HG03442 (cell line): ENCODE data around the gene ARFGAP1.

ENCODE experiments used
- ATAC-seq: cut with Tn5 transposase; IDR thresholded peaks from one replicate; pipeline ENCODE4 v1.9.1; 2021; ENCODE audit warnings: mild to moderate bottlenecking, moderate library complexity; ENCODE audit not compliant: unreplicated experiment

Gene ARFGAP1

GRCh38 chr20:63272105-63273058 lies at the start of gene ARFGAP1:
Gene ARFGAP1 (plus strand): TSS chr20:63272813. CDS start chr20:63275581, 2,768 bp downstream.
- ATAC-seq = peak; percentile 71

DNA sequence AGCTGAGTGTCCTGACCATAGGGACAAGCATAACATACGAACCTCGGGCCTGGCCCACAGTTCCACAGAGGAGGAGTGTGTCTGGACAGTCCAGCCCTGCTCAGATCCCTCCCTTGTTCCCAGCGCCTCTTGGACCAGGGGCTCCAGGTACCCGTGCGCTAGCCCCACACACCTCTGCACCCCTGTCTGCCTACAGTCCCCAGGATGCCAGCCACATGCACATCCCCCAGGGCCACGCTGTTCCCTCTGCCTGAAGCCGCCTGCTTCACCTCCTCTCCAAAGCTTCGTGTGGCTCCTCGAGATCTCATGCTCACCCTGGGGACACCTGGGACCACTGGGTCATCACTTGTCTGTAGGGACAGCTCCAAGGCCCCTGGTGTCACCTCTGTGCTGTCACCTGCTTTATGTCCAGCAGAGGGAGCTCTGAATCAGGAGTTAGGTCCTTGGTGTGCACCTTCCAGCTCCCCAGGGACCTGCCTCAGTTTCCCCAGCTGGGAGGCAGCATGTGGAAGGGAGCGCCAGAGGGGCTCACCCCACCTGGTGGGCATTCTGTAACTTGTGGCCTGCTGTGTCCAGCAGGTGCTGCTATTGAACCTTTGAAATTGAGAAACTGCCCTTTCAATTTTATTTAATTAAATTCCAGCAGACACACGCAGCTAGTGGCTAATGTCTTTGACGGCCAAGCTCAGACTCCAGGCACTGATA lies 49.3 kb upstream of the ARFGAP1 start:
- no peak for ATAC-seq

DNA sequence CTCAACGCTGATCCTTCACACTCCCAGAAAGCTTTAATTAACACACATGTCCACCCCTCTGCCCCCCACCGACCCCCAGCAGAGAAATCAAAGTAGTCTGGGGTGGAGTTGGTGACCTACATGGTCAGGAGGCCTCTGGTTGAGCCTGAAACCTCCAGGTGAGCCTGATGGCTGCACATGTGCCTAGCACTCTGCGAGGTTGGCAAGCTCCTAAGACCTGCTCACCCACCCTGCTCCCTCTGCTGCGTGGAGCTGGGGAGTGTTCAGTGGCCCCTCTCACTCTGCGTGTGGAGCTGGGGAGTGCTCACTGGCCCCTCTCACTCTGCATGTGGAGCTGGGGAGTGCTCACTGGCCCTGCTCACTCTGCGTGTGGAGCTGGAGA lies 48.8 kb upstream of the ARFGAP1 start:
- ATAC-seq = no peak

GRCh38 chr20:63224412-63225081 lies 48.1 kb upstream of the ARFGAP1 start:
- ATAC-seq = no peak

DNA sequence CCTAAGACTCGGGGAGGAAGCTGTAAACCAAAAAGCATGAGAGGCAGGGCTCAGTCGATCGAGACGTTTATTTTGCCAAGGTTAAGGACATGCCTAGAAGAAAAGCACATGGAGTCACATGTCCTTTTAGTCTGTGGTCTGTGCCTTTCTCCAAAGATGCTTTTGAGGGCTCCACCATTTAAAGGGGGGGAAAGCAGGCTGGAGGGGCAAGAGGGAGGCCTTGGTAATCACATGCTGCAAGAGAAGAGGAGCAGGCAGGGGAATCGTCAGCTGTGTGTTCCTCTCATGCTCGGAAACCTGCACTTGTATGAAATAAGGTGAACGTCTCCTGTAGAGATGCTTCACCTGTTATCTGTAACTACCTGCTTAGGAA lies 47.5 kb upstream of the ARFGAP1 start:
- ATAC-seq = no peak

DNA sequence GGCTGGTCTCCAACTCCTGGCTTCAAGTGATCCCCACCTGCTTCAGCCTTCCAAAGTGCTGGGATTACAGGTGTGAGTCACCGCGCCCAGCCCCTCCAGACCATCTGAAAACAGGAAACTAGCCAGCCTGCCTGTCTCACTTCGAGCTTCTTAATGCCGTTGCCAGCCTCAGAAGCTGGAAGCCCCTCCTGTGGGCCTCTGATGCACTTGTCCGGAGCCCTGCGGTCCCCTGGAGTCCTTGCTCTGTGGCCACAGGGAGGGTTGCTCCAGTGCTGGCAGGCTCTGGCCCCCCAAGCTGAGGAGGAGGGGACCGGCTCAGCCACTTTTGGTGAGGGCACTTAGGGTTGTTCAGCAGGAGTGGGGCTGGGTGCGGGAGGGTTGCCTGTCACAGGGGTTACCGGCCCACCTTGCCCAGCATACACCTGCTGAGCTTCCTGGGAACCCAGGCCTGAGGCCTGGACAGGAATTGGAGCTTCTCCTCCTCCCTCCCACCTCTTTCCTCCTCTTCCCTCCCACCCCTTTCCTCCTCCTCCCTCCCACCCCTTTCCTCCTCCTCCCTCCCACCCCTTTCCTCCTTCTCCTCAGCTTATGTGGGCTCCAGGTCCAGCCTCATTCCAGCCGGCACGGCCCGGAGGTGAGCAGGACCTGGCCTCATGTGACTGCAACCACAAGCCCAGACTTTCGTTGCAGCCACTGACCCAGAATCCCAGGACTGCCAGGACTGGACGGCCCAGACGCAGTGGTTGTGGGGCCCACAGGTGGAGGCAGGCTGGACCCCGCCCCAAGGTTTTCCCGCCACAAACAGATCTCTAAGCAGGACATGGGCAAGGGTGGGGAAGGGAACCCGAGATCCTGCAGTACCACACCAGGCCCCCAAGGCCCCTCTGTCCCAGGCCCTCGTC lies 46.3 kb upstream of the ARFGAP1 start:
- no peak for ATAC-seq

DNA sequence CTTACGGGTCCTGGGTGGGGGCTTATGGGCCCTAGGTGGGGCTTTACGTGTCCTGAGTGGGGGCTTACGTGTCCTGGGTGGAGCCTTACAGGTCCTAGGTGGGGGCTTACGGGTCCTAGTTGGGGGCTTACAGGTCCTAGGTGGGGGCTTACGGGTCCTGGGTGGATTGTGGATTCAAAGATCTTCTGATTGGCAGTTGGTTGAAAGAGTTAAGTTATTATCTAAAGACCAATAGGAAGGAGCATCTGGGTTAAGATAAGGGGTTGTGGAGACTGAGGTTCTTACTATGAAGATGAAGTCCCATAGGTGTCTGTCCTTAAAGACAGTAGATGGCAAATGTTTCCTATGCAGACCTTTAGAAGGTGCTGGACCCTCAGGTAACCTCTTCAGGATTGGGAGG lies 45.4 kb upstream of the ARFGAP1 start:
- ATAC-seq = no peak

GRCh38 chr20:63228806-63229205 lies 43.8 kb upstream of the ARFGAP1 start:
- no peak for ATAC-seq

GRCh38 chr20:63230800-63231268 lies 41.8 kb upstream of the ARFGAP1 start:
- no peak for ATAC-seq

- ATAC-seq = no peak
These were observed 40.2 kb upstream of the ARFGAP1 start for GRCh38 chr20:63232235-63233060.

GRCh38 chr20:63233061-63233344 lies 39.6 kb upstream of the ARFGAP1 start:
- ATAC-seq = no peak

DNA sequence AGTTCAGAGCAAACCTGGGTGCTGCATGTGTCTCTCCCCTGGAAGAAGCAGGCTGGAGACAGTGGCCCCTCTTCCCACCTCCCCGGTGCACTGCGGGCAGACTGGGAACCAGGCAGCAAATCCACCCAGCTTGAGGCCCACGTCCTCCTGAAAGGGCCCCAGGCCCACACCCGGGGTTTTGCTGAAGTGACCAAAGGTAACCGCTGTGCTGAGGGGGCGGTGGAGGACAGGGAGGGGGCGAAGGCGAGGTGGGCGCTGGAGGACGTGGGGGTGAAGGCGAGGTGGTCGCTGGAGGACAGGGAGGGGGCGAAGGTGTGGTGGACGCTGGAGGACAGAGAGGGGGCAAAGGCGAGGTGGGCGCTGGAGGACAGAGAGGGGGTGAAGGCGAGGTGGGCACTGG lies 38.7 kb upstream of the ARFGAP1 start:
- no peak for ATAC-seq

DNA sequence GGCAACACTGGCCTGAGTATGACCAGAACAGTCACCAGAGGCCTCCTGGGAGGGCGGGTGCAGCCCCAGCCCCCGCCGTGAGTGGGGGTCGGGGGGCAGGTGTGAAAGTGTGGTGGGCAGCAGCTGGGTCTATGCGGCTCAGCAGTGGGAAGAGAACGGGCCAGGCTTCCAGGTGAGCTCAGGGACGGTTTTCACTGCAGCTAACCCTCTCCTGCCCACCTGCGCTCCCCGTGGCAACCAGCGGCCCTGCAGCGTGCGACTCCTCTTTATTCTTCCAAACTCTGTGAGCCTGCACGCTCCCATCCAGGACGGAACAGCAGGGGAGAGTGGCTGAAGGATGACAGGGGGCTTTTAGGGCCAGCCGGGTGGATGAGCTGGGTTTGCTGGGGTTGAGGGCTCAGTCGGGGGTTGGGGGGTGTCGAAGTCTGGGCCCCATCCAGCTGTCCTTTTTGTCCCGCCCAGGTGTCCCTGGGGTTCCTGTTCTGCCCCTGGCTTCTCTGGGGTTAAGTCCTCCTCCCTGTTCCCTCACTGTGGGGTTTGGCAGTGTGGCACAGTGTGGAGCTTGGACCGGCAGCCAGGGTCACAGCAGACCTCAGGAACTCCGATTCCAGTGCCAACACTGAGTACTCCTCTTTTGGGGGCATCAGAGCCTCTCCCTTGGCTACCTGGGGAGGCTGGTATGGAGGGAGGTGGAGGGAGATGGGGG lies 37.8 kb upstream of the ARFGAP1 start:
- ATAC-seq = no peak

DNA sequence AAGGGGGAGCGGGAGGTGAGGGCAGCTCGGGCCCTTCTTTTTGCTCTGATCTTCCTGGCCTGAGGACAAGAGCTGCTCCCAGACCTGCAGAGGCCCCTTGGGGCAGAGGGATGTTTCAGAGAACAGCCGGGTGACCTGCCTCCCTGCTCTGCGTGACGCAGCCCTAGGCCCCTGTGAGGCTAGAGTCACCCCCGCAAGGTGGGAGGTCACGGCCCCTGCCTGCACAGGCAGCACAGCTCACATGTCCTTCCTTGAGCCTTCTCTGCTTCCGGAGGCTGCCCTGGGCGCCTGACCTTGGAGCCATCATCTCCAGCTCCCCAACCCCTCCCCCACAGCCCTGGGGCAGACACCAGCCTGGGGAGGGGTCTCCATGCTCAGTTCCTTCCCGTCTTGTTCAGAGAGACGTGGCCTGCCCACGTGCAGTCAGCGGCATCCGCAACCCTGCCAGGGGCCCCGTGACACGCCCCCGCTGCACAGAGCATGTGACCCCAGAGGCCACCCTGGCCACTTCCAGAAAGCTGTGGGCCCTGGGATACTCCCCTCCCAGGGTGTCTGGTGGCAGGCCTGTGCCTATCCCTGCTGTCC lies 37.1 kb upstream of the ARFGAP1 start, which contains the start of gene BIRC7:
BIRC7 (plus strand) TSS at position 507 of the 585 bp plus-strand sequence. CDS start 192 bp downstream, outside the sequence.
- ATAC-seq = no peak

DNA sequence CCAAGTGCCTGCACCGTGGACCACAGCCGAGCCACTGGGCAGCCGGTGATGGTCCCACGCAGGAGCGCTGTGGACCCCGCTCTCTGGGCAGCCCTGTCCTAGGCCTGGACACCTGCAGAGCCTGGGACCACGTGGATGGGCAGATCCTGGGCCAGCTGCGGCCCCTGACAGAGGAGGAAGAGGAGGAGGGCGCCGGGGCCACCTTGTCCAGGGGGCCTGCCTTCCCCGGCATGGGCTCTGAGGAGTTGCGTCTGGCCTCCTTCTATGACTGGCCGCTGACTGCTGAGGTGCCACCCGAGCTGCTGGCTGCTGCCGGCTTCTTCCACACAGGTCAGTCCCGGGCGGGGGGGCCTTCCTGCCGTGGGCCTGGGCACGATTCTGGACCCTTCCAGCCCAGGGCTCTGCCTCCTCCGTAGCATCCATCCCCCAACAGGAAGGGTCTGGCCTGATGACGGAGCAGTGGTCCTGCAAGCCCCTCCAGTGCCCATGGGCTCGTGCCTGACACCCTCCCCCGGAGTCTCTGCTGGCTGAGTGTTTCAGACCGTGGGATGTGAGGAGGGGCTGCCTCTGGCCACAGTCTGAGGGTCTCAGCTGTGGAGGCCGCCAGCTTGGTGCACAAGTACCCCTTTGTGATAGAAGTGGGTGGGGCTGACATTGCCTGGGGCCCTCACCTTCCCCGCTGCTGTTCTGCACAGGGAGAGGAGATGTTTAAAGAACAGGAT lies 36.3 kb upstream of the ARFGAP1 start:
- no peak for ATAC-seq

GRCh38 chr20:63238031-63238430 lies 34.6 kb upstream of the ARFGAP1 start:
- no peak for ATAC-seq

GRCh38 chr20:63238514-63239125 lies 34.0 kb upstream of the ARFGAP1 start:
- no peak for ATAC-seq

DNA sequence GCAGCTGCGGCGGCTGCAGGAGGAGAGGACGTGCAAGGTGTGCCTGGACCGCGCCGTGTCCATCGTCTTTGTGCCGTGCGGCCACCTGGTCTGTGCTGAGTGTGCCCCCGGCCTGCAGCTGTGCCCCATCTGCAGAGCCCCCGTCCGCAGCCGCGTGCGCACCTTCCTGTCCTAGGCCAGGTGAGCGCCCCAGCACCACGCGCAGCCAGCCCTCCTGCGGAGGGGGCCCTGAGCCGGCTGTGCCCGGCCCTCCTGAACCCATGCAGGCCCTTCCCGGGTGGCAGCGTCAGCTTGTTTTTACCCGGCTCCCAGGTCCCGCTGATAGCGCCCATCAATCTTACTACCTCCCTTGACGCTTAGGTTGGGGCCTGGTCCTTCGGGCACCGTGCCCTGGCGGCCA lies 33.2 kb upstream of the ARFGAP1 start:
- ATAC-seq = no peak
